ACC112 (cell line): ENCODE measurements around the gene PLD2.
"Not testable (repeated sequence)": the region's sequence is repeated elsewhere in the genome, so short reads cannot be mapped to it uniquely, and the experiment has no call there.

Experiments used
- H2AFZ ChIP-seq: fragments of 200-600 bp; sonication (generic); one replicate; pipeline ENCODE4 v1.6.0; 2017; ENCODE audit warnings: antibody characterized with exemption, low read length; ENCODE audit not compliant: unreplicated experiment
- H3K27ac ChIP-seq: fragments of 200-600 bp; sonication (generic); 2 replicates; pipeline ENCODE4 v1.5.1; 2014; ENCODE audit warnings: low read depth, mild to moderate bottlenecking, antibody characterized with exemption, low read length, moderate library complexity
- H3K27me3 ChIP-seq: fragments of 200-600 bp; sonication (generic); 2 replicates; pipeline ENCODE4 v1.6.1; 2014; ENCODE audit warnings: mild to moderate bottlenecking, antibody characterized with exemption, low read length, moderate library complexity, mixed read lengths; ENCODE audit not compliant: insufficient read depth
- H3K36me3 ChIP-seq: fragments of 200-600 bp; sonication (generic); 2 replicates; pipeline ENCODE4 v1.6.1; 2016; ENCODE audit warnings: mild to moderate bottlenecking, antibody characterized with exemption, low read length, moderate library complexity, mixed read lengths; ENCODE audit not compliant: insufficient read depth
- H3K4me1 ChIP-seq: fragments of 200-600 bp; sonication (generic); one replicate; pipeline ENCODE4 v1.6.1; 2016; ENCODE audit warnings: low read length, mixed read lengths; ENCODE audit not compliant: insufficient read depth, unreplicated experiment, control insufficient read depth
- H3K4me3 ChIP-seq: fragments of 200-600 bp; sonication (generic); 2 replicates; pipeline ENCODE4 v1.5.1; 2014; ENCODE audit warnings: mild to moderate bottlenecking, low read depth, low read length
- H3K79me2 ChIP-seq: fragments of 200-600 bp; sonication (generic); one replicate; pipeline ENCODE4 v1.6.0; 2016; ENCODE audit warnings: low read length; ENCODE audit not compliant: control insufficient read depth, unreplicated experiment, insufficient read depth

Gene PLD2

GRCh38 chr17:4812690-4813089, 5.7 kb downstream of the PLD2 start:
- Histone ChIP-seq H3K79me2 (no peaks in the 10 kb centered on the region), H2AFZ (no peak overlapping the region), H3K4me3 (no peak overlapping the region), H3K27me3 (no peaks in the 10 kb centered on the region), H3K27ac (no peak overlapping the region), H3K36me3 (no peaks in the 10 kb centered on the region), H3K4me1 (peaks cover 3% of the 10 kb centered on the region)

- Histone ChIP-seq H3K4me1 (no peaks in the 10 kb centered on the region), H3K36me3 (no peaks in the 10 kb centered on the region), H3K4me3 (no peak overlapping the region), H3K27ac (no peak overlapping the region), H3K27me3 (no peaks in the 10 kb centered on the region), H3K79me2 (no peaks in the 10 kb centered on the region), H2AFZ (no peak overlapping the region)
Measured at GRCh38 chr17:4815043-4815675, 8.2 kb downstream of the PLD2 start.

DNA sequence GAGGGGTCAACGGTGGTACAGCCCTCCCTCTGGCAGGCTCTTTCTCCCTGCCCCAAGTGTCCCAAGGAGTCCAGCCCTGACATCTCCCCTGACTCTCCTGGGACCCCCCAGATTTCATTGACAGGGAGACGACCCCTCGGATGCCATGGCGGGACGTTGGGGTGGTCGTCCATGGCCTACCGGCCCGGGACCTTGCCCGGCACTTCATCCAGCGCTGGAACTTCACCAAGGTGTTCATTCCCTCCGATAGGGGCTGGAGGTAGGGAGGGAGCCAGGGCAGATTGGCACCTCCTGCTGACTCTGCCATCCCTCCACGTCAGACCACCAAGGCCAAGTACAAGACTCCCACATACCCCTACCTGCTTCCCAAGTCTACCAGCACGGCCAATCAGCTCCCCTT, 9.9 kb downstream of the PLD2 start:
- Histone ChIP-seq H3K27ac (no peak overlapping the region), H2AFZ (no peak overlapping the region), H3K27me3 (no peaks in the 10 kb centered on the region), H3K79me2 (no peaks in the 10 kb centered on the region), H3K36me3 (no peaks in the 10 kb centered on the region), H3K4me1 (no peaks in the 10 kb centered on the region), H3K4me3 (no peak overlapping the region)

- no peak overlapping the region for H2AFZ ChIP-seq
- H3K4me3 ChIP-seq = no peak overlapping the region
- H3K27ac ChIP-seq = no peak overlapping the region
- H3K79me2 ChIP-seq = no peaks in the 10 kb centered on the region
- no peaks in the 10 kb centered on the region for H3K4me1 ChIP-seq
- H3K36me3 ChIP-seq = no peaks in the 10 kb centered on the region
- H3K27me3 ChIP-seq = no peaks in the 10 kb centered on the region
Measured at GRCh38 chr17:4818276-4818675, 11.3 kb downstream of the PLD2 start.

GRCh38 chr17:4822835-4823234, 15.9 kb downstream of the PLD2 start:
- Histone ChIP-seq H2AFZ (no peak overlapping the region), H3K36me3 (no peaks in the 10 kb centered on the region), H3K27me3 (no peaks in the 10 kb centered on the region), H3K27ac (no peak overlapping the region), H3K79me2 (no peaks in the 10 kb centered on the region), H3K4me3 (no peak overlapping the region), H3K4me1 (no peaks in the 10 kb centered on the region)

DNA sequence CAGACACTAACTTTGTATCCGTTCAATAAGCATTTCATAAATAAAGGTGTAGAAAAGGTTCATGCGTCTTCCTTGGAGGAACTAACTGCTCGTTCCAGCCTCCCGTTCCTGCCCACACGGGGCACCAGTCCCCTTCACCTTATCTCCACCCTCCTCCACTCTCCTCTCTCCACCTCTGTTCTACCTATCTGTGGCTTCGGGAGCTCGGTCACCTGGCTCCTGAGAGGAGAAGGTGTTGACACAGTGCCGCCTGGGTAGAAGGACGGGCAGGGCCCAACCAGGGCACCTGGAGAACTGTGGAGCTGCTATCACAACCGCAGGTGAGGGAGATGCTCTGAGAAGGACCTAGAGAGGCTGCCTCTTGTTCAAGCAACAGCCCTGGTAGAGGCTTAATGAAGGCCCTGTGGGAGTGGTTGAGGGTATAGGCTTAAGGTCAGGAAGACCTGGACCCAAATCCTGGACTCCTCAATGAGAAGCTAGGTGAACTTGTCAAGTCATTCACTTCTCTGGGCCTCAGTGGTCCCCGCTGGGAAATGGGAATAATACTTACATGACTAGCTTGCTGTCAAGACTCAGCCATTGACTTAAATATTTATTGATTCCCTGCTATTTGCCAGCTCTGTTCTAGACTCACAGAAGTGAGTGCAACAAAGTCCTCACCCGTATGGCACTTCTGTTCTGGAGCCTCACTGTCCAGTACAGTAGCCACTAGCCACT, 16.6 kb downstream of the PLD2 start:
- H3K79me2 ChIP-seq = no peaks in the 10 kb centered on the region
- no peak overlapping the region for H3K27ac ChIP-seq
- no peak overlapping the region for H2AFZ ChIP-seq
- H3K4me3 ChIP-seq = no peak overlapping the region
- no peaks in the 10 kb centered on the region for H3K4me1 ChIP-seq
- H3K36me3 ChIP-seq = no peaks in the 10 kb centered on the region
- H3K27me3 ChIP-seq = no peaks in the 10 kb centered on the region

DNA sequence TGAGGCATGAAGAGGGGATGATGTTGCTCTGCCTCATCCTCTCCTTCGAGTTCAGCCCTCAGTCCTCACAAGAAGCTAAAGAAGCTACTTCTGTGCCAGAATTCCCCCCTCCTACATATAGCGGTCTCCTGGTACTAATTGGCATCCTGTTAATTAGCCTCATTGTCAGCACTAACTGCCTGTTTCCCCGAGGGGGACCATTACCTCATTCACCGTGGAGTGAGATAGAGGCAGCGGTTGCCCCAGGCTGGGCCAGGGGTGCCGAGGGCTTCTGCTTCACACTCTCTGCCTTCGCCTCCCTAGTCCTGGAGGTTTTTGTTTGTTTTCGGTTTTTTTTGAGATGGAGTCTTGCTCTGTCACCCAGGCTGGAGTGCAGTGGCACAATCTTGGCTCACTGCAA, 20.4 kb downstream of the PLD2 start:
- Histone ChIP-seq H3K79me2 (no peaks in the 10 kb centered on the region), H3K27ac (no peak overlapping the region), H2AFZ (no peak overlapping the region), H3K4me3 (no peak overlapping the region), H3K36me3 (no peaks in the 10 kb centered on the region), H3K27me3 (no peaks in the 10 kb centered on the region), H3K4me1 (no peaks in the 10 kb centered on the region)

GRCh38 chr17:4832829-4833177, 25.9 kb downstream of the PLD2 start:
- Histone ChIP-seq H3K4me1 (peaks cover 15% of the 10 kb centered on the region), H3K27ac (peak overlapping the region; percentile 76), H3K4me3 (peak overlapping the region; percentile 85), H3K79me2 (peaks cover 43% of the 10 kb centered on the region)
- not testable (repeated sequence) for H3K27me3 ChIP-seq, H3K36me3 ChIP-seq, H2AFZ ChIP-seq

DNA sequence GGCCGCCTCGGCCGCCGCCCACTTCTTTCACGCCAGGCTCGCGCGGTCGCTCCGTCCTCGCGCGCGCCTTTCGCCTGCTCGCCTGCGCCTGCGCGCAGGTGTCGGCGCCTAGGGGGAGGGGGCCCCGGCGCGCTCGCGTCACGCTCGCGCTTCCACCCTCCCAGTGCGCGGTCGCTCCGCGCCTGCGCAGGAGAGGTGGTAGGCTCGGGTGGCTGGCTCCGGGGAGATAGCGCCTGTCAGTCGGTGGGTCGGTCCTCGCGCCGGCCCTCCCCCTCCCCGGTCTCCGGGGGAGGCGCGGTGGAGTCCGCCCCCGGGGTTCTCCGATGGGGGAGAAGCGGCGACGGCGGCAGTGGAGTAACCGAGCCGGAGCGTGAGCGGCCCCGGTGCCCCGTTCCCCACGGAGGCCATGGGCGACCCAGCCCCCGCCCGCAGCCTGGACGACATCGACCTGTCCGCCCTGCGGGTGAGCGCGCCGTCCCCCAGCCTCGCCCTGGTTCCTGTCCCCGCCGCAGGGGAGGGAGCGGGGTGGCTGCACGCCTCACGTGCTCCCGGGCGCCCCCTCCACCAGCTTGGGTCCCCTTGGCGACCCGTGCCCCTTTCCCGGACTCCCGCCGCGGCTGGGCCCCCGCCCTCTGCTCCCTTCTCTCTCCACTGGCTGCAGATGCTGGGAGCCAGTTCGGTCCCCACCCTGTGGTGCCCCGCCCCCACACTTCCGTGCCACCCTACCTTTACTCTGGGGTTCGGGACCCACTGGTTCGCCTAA, 26.4 kb downstream of the PLD2 start, which contains the start of gene MINK1:
TSS of gene MINK1 (plus strand) at position 163 of the 763 bp plus-strand sequence. CDS start at position 407, 244 bp downstream.
- peaks cover 15% of the 10 kb centered on the region for H3K4me1 ChIP-seq
- H3K36me3 ChIP-seq = peaks cover 7% of the 10 kb centered on the region; the same call in 1 of the 2 replicates
- H3K27ac ChIP-seq = peak within 1 kb of the TSS; percentile 76
- H2AFZ ChIP-seq = peak within 1 kb of the TSS; percentile 47
- H3K4me3 ChIP-seq = peak within 1 kb of the TSS; percentile 85
- peaks cover 49% of the 10 kb centered on the region for H3K79me2 ChIP-seq
- no peaks in the 10 kb centered on the region for H3K27me3 ChIP-seq

GRCh38 chr17:4833941-4834680, 27.2 kb downstream of the PLD2 start:
- H3K4me1 ChIP-seq = peaks cover 15% of the 10 kb centered on the region
- H3K4me3 ChIP-seq = peak overlapping the region; percentile 85
- H3K79me2 ChIP-seq = peaks cover 54% of the 10 kb centered on the region
- H3K27ac ChIP-seq = no peak overlapping the region
- H3K27me3 ChIP-seq = no peaks in the 10 kb centered on the region
- H2AFZ ChIP-seq = peak overlapping the region; percentile 47
- H3K36me3 ChIP-seq = peaks cover 8% of the 10 kb centered on the region; the same call in 1 of the 2 replicates
